HG03280 (cell line): Measurements from ENCODE around the gene MRAP.
"Not testable (repeated sequence)": the region's sequence is repeated elsewhere in the genome, so short reads cannot be mapped to it uniquely, and the experiment has no call there.

Experiments
- ATAC-seq: cut with Tn5 transposase; IDR thresholded peaks from one replicate; pipeline ENCODE4 v1.9.1; 2021; ENCODE audit warnings: mild to moderate bottlenecking, moderate library complexity; ENCODE audit not compliant: unreplicated experiment

Gene MRAP

DNA sequence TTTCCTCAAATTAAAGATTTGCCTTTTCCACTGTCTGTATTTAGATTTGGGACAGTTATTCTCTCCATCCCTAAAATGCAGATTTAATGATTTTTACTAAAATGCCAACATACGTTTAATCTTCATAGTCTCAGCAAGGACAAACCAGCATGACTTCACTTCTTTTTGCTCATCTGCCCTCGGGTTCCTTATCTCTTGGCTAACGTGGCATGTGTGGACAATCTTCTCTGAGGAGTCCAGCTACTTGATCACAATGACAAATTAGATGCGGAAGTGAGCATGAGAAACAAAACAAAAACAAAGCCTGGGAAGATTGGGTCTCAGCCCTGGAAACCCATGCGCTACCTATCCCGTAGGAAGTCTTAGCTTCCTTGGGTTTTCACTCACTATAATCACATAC is 1.0 kb downstream of the MRAP start:
- ATAC-seq, result no peak

DNA sequence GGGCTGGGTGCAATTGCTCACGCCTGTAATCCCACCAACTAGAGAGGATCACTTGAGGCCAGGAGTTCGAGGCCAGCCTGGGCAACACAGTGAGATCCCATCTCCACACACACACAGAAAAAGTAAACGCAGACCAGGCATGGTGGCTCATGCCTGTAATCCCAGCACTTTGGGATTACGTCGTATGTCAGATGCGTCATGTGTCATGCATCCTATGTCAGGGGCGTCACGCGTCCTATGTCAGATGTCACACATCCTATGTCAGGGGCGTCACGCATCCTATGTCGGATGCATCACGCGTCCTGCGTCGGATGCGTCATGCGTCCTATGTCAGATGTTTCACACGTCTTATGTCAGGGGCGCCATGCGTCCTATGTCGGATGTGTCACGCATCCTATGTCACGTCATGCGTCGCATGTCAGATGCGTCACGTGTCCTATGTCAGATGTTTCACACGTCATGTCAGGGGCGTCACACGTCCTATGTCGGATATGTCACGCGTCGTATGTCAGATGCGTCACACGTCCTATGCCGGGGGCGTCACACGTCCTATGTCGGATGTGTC is 1.5 kb downstream of the MRAP start:
- ATAC-seq, result no peak

DNA sequence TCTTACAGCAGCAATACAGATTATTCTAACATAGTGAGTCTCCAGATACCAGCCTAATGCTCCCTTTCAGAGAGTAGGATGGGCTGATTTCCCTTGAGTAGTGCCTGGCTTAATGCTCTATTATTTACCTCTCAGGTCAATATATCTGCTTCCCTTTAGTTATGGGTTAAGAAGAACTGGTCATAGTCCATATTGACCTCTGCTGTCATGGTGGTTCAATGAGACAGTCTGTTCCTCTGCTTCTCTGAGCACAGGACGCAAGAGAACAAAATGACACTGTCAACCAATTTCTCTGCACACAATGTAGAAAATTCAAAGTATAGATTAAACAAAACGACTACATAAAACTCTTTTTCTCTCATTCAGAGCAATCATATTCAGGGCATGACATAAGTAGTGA is 2.9 kb downstream of the MRAP start:
- no peak for ATAC-seq

- no peak for ATAC-seq
Observed at GRCh38 chr21:32302560-32302959, 3.9 kb downstream of the MRAP start.

- no peak for ATAC-seq
Observed at GRCh38 chr21:32303385-32303784, 4.7 kb downstream of the MRAP start.

- no peak for ATAC-seq
Observed at GRCh38 chr21:32304998-32305397, 6.3 kb downstream of the MRAP start.

- ATAC-seq, result no peak
Observed at GRCh38 chr21:32306021-32306780, 7.5 kb downstream of the MRAP start.

- ATAC-seq, result no peak
Observed at GRCh38 chr21:32307706-32308105, 9.1 kb downstream of the MRAP start.

DNA sequence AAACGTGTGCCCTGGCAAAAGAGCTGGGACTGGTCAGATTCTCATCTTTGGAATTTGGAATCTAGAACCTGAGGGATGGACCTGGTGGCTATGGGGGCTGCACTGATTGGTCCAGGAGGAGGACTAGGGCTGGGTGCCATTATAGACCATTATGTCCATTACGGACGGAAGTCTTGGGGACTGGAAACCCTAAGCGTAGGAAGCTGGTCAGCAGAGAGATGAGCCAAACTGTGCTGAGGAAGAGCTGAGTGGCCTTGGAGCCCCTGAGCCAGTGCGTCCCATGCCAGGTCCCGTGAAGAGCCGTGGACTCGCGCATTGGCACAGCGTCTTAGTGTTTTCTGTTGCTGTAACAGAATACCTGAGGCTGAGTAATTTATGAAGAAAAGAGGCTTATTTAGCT is 10.0 kb downstream of the MRAP start:
- no peak for ATAC-seq

DNA sequence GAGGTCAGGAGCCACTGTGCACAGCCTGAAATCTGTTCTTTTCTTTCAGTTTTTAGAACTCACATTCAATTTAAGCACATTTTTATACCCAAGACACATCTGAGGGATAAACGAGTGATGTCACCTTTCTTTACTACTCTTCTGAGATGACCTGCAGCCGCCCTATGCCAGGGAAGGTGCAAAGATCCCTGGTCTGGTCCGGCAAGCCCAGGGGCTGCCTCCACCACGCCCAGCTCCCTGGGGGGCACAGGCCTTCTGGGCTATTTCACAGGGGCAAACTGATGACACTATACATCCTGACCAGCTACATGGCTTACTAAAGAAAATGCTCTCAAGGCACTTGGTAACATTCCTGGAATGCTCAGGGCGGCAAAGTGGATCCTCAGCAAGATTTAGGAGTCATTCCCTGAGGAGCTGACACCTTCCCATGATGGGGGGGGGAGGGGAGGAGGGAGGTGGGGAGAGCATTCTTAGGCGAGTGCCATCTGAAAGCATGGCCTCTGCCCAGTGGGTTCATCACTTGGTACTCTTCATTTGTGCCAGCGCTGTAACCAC is 11.3 kb downstream of the MRAP start:
- ATAC-seq, result no peak

DNA sequence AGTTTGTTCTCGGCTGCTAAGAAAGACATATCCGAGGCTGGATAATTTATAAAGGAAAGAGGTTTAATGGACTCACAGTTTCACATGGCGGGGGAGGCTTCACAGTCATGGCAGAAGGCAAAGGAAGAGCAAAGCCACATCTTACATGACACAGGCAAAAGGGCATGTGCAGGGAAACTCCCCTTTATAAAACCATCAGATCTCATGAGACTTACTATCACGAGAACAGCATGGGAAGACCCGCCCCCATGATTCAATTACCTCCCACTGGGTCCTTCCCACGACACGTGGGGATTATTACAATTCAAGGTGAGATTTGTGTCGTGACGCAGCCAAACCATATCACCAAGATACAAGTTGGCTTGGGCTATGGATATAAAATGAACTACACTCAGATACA is 12.3 kb downstream of the MRAP start:
- not testable (repeated sequence) for ATAC-seq

DNA sequence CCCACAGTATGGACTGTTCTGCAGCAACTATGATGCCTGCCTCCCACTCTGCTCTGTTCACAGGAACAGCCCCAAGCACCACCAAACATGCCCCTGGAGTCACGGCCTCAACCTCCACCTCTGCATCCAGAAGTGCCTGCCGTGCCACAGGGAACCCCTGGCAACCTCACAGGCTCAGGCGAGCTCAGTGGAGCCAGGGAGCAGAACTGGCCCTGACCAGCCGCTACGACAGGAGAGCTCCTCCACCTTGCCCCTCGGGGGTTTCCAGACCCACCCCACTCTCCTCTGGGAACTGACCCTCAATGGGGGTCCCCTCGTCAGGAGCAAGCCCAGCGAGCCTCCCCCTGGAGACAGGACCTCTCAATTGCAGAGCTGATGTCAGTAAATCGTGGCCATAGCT is 13.0 kb downstream of the MRAP start:
- no peak for ATAC-seq

DNA sequence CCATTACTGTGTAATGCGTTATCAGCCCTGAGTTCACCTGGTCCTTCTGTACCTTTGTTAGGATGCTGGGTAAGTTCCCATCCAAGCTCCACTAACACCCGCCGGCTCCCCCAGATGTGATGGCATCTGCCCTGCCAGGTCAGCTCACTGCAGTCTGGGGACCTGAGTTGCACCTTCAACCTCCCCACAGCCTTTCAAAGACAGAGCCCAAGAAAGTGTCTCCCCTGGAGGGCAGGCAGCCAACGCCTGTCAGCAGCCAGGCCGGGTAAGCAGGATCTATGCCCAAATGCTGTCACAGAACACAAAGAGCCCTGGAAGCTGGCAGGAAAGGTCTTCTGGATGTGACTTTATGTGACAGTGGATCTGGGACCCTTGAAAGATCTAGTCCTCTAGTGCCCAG is 13.7 kb downstream of the MRAP start:
- ATAC-seq, result no peak

- ATAC-seq, result no peak
Observed at GRCh38 chr21:32312976-32313375, 14.3 kb downstream of the MRAP start.

DNA sequence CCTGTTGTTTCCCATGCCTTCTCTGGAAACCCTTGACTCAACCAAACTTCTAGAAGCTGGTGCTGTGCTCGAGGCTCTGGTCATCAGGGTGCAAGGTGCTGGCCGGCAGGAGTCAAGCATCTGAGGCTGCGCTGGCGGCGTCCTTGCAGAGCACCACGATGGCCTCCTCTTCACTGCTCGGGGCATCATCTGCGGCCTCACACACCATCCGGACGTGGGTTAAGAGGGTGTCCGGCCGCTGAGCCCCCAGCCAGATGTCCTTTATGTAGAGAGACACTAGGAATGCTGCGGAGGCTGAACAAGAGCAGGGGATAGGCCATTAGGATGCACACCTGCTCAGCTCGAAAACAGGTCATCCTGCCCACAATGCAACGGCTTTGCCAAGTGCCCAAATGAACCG is 16.2 kb downstream of the MRAP start:
- ATAC-seq, result no peak

- no peak for ATAC-seq
Observed at GRCh38 chr21:32315511-32316281, 17.0 kb downstream of the MRAP start.

DNA sequence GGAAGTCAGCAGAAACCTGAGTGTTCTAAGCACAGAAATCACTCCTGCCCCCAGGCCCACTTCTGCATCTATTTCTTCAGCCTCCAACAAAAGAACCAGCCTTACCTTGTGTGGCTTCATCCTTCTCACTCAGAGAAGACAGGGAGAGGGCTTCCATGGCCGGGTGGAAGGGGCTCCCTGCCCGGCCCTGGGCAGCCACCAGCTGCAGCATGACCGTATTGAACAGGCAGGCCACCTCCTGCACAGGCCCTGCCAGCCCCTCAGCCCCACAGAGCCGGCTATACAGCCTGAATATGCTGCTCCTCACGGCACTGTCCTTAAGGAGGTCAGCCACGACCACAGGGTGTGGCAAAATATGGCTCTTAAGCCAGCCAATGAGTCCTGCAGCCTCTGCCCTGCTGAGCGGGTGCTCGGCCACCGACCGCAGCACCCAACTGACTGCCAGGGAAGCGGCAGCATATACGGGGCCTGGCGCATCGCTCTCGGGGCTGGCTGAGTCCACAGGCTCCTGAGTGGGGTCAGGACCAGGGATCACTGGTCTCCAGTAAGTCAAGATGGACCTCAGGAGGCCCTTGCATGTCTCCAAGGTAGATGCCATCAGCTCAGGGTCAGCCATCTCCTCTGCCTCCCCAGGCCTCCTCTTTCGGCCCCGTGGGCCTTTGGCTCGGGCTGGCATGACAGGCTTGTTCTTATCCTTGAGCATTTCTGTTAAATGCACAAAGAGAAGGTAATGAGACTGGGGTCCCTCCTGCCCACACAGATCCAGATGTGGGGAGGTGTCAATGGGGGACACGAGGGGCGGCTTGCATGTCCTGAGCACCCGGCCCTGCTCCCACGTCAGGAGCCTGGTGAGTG is 17.9 kb downstream of the MRAP start:
- no peak for ATAC-seq

- ATAC-seq, result no peak
Observed at GRCh38 chr21:32317726-32318125, 19.1 kb downstream of the MRAP start.

- ATAC-seq, result no peak
Observed at GRCh38 chr21:32319012-32319411, 20.4 kb downstream of the MRAP start.

DNA sequence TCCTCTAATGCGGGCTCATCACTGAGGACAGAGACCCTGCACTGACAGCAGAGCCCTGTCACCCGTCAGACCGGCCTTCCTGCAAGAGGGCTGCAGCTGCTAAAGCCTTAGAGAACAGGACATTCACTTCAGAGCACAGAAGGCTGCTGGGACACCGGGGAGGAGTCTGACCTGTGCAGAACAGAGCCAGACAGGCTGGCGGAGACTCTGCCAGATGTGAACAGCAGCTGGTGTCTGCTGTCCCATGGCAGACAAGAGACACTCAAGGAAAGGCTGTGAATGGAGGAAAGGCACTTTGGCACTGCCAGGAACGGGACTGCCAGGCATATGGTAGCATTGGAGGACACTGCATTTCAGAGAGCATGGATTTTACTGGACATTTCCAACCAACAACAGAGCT is 21.4 kb downstream of the MRAP start:
- no peak for ATAC-seq

DNA sequence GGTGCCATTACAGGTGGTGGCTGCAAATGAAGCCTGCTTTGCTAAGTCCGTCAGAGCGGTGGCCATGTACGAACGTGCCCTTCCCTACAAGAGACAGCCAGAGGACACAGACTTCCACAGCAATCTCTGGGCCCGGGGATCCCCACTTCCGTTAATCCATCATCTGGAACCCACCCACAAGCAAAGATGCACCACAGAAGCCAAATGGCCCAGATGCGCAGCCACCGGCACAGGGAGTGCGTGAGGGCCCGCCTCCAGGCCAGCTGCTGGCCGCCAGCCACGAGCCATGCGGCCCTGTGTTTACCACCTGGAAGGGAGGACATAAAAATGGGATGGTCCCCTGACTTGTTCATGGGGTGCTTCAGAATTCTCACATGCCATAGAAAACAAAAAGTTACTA is 22.1 kb downstream of the MRAP start:
- no peak for ATAC-seq
